ENCODE results near the gene DCUN1D4.

The DCUN1D4 gene

GRCh38 chr4:51851090-51851936 lies 8.4 kb downstream of the DCUN1D4 start:
- H3K9ac ChIP-seq: no peak overlapping the region
- H3K4me3 ChIP-seq: no peak overlapping the region
- no peak for TF ChIP-seq Cebpa-rat (IDR thresholded peaks at IDR 0.05)
- peak overlapping the region in 10 of 11 experiments; percentile 16 to 54 (median 32); a peak in 16 of 22 replicates for H3K4me2 ChIP-seq
- no peaks in the 10 kb centered on the region; a peak in 2 of 22 replicates for H3K9me3 ChIP-seq (replicated peaks in 1 of 11)
- H3K4me1 ChIP-seq: peaks cover 48 to 59% (median 53%) of the 10 kb centered on the region in 10 experiments
- H4K20me1 ChIP-seq: peaks cover 50 to 100% (median 80%) of the 10 kb centered on the region in 11 experiments; a peak in 21 of 22 replicates
- no peaks in the 10 kb centered on the region for H3K27me3 ChIP-seq
- peaks cover 6 to 37% (median 15%) of the 10 kb centered on the region in 11 experiments; a peak in 14 of 22 replicates for H3K36me3 ChIP-seq
- H3K27ac ChIP-seq: peak overlapping the region in 1 of 11 experiments; percentile 1; a peak in 1 of 22 replicates

GRCh38 chr4:51851937-51852290 lies 9.0 kb downstream of the DCUN1D4 start:
- Histone ChIP-seq H3K36me3 (peaks cover 8 to 37% (median 16%) of the 10 kb centered on the region in 11 experiments; a peak in 16 of 22 replicates), H3K27me3 (no peaks in the 10 kb centered on the region), H3K4me2 (peak overlapping the region in 3 of 11 experiments; percentile 31 to 52 (median 37); a peak in 1 of 22 replicates), H3K9ac (no peak overlapping the region), H3K4me3 (no peak overlapping the region), H4K20me1 (peaks cover 53 to 100% (median 77%) of the 10 kb centered on the region in 11 experiments; a peak in 21 of 22 replicates), H3K9me3 (replicated peaks in 1 of 11) (no peaks in the 10 kb centered on the region; a peak in 2 of 22 replicates), H3K4me1 (peaks cover 48 to 62% (median 53%) of the 10 kb centered on the region in 10 experiments), H3K27ac (no peak overlapping the region)
- TF ChIP-seq Cebpa-rat (IDR thresholded peaks at IDR 0.05): no peak

- Histone ChIP-seq H4K20me1 (peaks cover 49 to 100% (median 74%) of the 10 kb centered on the region in 11 experiments; a peak in 21 of 22 replicates), H3K9me3 (replicated peaks in 1 of 11) (peaks cover 0 to 5% (median 0%) of the 10 kb centered on the region in 11 experiments; a peak in 3 of 22 replicates), H3K27ac (peak overlapping the region in 6 of 11 experiments; percentile 5 to 70 (median 28); a peak in 6 of 22 replicates), H3K4me2 (peak overlapping the region; percentile 14 to 65 (median 53); a peak in 20 of 22 replicates), H3K4me3 (no peak overlapping the region), H3K27me3 (no peaks in the 10 kb centered on the region), H3K36me3 (peaks cover 5 to 31% (median 23%) of the 10 kb centered on the region in 11 experiments; a peak in 16 of 22 replicates), H3K9ac (peak overlapping the region in 1 of 11 experiments; percentile 21; a peak in 1 of 22 replicates), H3K4me1 (peaks cover 48 to 60% (median 55%) of the 10 kb centered on the region in 10 experiments)
- no peak for TF ChIP-seq Cebpa-rat (IDR thresholded peaks at IDR 0.05)
Measured at GRCh38 chr4:51853027-51853682, 10.2 kb downstream of the DCUN1D4 start.

- peak overlapping the region in 1 of 11 experiments; percentile 1; a peak in 1 of 22 replicates for H3K27ac ChIP-seq
- no peaks in the 10 kb centered on the region for H3K27me3 ChIP-seq
- H3K4me2 ChIP-seq: peak overlapping the region in 10 of 11 experiments; percentile 10 to 62 (median 48); a peak in 16 of 22 replicates
- no peak for TF ChIP-seq Cebpa-rat (IDR thresholded peaks at IDR 0.05)
- no peak overlapping the region for H3K9ac ChIP-seq
- no peak overlapping the region for H3K4me3 ChIP-seq
- H3K9me3 ChIP-seq (replicated peaks in 1 of 11): peaks cover 0 to 5% (median 0%) of the 10 kb centered on the region in 11 experiments; a peak in 3 of 22 replicates
- peaks cover 34 to 99% (median 74%) of the 10 kb centered on the region in 11 experiments; a peak in 20 of 22 replicates for H4K20me1 ChIP-seq
- peaks cover 50 to 76% (median 55%) of the 10 kb centered on the region in 10 experiments for H3K4me1 ChIP-seq
- H3K36me3 ChIP-seq: peaks cover 0 to 33% (median 18%) of the 10 kb centered on the region in 11 experiments; a peak in 16 of 22 replicates
Measured at GRCh38 chr4:51855270-51855669, 12.3 kb downstream of the DCUN1D4 start.

- TF ChIP-seq Cebpa-rat (IDR thresholded peaks at IDR 0.05): no peak
- H3K9me3 ChIP-seq (replicated peaks in 1 of 11): peaks cover 0 to 5% (median 0%) of the 10 kb centered on the region in 11 experiments; a peak in 3 of 22 replicates
- peaks cover 34 to 99% (median 73%) of the 10 kb centered on the region in 11 experiments; a peak in 20 of 22 replicates for H4K20me1 ChIP-seq
- H3K27me3 ChIP-seq: no peaks in the 10 kb centered on the region
- H3K4me3 ChIP-seq: no peak overlapping the region
- H3K27ac ChIP-seq: 0 out of 22 replicates have a peak overlapping the region, but pooled peaks of 1 of the 11 experiments have one; percentile 1
- H3K4me2 ChIP-seq: peak overlapping the region in 10 of 11 experiments; percentile 10 to 62 (median 48); a peak in 16 of 22 replicates
- H3K9ac ChIP-seq: no peak overlapping the region
- H3K36me3 ChIP-seq: peaks cover 5 to 33% (median 23%) of the 10 kb centered on the region in 11 experiments; a peak in 16 of 22 replicates
- peaks cover 45 to 76% (median 50%) of the 10 kb centered on the region in 10 experiments for H3K4me1 ChIP-seq
Measured at GRCh38 chr4:51855751-51856150, 12.8 kb downstream of the DCUN1D4 start.

- Histone ChIP-seq H3K4me3 (no peak overlapping the region), H3K27me3 (no peaks in the 10 kb centered on the region), H3K4me2 (peak overlapping the region in 5 of 11 experiments; percentile 11 to 78 (median 55); a peak in 9 of 22 replicates), H3K9ac (no peak overlapping the region; a peak in 1 of 22 replicates), H4K20me1 (peaks cover 23 to 92% (median 61%) of the 10 kb centered on the region in 11 experiments; a peak in 20 of 22 replicates), H3K36me3 (peaks cover 14 to 50% (median 34%) of the 10 kb centered on the region in 11 experiments; a peak in 21 of 22 replicates), H3K9me3 (replicated peaks in 1 of 11) (peaks cover 0 to 5% (median 0%) of the 10 kb centered on the region in 11 experiments; a peak in 3 of 22 replicates), H3K4me1 (peaks cover 21 to 50% (median 24%) of the 10 kb centered on the region in 10 experiments), H3K27ac (no peak overlapping the region)
- TF ChIP-seq Cebpa-rat (IDR thresholded peaks at IDR 0.05): no peak
Measured at GRCh38 chr4:51858605-51859202, 15.8 kb downstream of the DCUN1D4 start.

- no peak overlapping the region for H3K9ac ChIP-seq
- no peaks in the 10 kb centered on the region for H3K27me3 ChIP-seq
- H3K36me3 ChIP-seq: peaks cover 22 to 58% (median 43%) of the 10 kb centered on the region in 11 experiments
- peaks cover 0 to 5% (median 0%) of the 10 kb centered on the region in 11 experiments; a peak in 3 of 22 replicates for H3K9me3 ChIP-seq (replicated peaks in 1 of 11)
- no peak overlapping the region for H3K4me3 ChIP-seq
- H3K4me1 ChIP-seq: peaks cover 15 to 48% (median 20%) of the 10 kb centered on the region in 10 experiments
- peaks cover 21 to 84% (median 57%) of the 10 kb centered on the region in 11 experiments; a peak in 20 of 22 replicates for H4K20me1 ChIP-seq
- H3K4me2 ChIP-seq: peak overlapping the region in 3 of 11 experiments; percentile 55 to 78 (median 66); a peak in 5 of 22 replicates
- no peak for TF ChIP-seq Cebpa-rat (IDR thresholded peaks at IDR 0.05)
- no peak overlapping the region for H3K27ac ChIP-seq
Measured at GRCh38 chr4:51859476-51860031, 16.6 kb downstream of the DCUN1D4 start.

Measured in BLaER1 treated with 17β-estradiol and CSF1 and Interleukin-3, amounts not matched to agents 10 nM and 100 nM (cell line).